NCI-H748 treated with DMSO at 0.1 percent for 48 hours (cell line): ENCODE data around the gene CD200R1L.

Experiments
- DNase-seq: peaks from one replicate; lab custom pipeline; 2025; lab: John Stamatoyannopoulos, UW

CD200R1L gene

DNA sequence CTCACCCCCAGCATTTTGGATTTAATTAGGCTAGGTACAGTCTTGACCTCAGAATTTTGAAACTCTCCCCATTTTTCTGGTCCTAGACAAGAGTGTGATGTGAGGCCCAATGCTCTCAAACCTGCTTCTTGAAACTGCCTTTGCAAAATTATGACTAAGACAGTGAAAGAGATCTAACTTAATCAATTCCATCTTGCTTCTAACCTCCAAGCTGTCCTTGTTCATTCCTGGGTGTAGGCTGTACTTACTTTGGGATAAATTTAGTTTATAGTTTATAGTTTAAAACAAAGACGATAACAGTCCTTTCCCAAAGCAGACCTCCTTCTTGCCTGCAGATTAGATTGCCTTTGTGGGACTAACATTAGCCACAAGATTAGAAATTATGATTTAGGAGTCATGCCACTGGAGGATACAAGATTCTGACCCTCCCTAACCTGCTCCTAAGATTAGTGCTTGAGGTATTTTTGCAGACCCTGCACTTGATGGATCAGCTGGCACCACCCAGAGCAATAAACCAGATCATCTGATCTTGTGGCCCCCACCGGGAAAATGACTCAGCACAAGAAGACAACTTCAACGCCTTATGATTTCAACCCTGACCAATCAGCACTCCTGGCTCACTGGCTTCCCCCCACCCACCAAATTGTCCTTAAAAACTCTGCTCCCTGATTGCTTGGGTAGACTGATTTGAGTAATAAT lies 59.6 kb downstream of the CD200R1L start:
- no peak for DNase-seq

DNA sequence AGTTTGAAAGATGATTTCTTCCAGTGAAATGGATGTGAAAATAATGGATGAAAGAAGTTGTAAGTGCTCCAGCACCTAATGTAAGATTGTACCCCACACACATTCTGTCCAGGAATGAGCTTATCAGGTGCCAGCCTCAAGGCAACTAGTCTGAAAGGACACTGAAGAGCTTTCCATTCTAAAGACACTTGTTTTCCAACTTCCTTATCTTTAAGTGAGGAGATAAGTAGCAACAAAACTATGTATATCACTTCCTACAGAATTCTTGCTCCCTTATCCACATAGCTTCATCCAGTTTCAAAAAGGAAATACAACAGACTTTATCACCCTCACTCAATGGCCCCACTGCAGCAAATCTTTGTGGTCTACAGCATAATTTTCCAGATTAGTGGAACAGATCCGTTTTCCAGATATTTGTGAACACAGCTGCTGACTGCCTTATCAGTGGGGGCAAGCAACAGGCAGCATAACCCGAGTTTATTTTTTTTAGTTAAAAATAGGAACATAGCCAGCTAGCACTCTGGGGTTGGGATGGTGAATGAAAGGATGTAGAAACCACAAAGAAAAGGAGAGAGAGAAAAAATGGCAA lies 60.6 kb downstream of the CD200R1L start:
- no peak for DNase-seq

DNA sequence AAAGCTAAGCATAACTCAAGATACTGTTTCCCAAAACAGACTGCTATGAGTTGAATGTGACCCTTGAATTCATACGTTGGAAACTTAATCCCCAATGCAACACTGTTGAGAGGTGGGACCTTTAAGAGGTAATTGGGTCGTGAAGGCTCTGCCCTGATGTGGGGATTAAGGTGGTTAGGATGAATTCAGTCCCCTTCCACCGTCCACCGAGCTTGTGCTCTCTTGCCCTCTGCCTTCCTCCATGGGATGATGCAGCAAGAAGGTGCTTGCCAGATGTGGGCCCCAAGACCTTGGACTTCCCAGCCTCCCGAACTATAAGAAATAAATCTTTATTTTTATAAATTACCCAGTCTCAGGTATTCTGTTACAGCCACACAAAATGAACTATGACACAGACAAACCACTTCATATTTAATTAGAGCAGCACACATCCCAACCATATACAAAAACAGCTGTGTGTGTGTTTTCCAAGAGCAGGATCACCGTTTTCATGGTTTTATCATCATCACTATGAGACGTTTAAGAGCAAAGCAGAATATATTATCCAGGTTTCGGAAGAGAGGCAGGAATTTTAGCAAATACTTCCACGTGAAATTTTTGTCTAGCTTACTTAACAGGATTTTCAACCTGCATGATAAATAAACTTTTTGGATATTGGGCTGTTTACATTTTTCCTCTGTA lies 61.2 kb downstream of the CD200R1L start:
- DNase-seq: no peak

DNA sequence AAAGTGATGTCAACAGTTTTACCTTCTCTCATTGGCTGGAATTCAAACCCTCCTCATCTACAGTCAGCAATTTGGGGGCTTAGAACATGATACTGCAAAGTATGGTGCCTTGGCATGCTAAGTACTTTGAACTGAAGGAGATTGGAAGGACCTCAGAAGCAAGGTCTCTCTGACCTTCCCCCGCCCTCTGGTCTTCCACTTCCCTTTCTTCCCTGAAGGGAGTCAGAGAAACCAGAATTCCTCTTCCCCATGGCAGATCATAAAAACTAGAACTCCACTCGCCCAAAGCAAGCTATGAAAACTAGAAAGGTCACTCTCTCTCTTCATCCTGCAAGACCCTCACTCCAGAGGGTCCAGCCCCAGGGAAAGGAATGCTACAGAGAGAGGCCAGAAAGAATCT lies 64.2 kb downstream of the CD200R1L start:
- DNase-seq: no peak

DNA sequence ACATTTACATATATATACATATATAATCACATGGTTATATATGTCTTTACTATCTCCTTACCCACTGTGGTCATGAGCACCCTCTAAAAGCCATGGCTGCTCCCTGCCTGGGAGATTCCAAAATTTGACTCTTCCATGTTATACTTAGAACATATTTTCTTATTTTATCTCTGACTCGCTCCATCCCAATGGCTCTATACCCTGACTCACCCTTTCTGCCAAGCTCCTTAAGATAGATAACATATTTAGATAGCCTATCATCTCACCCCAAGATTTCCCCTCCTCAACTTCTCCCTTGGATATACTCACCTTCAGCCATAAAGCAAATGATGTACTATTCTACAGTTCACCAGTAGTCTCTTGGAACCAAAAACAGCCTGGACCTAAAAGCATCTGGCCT lies 65.1 kb downstream of the CD200R1L start:
- no peak for DNase-seq

DNA sequence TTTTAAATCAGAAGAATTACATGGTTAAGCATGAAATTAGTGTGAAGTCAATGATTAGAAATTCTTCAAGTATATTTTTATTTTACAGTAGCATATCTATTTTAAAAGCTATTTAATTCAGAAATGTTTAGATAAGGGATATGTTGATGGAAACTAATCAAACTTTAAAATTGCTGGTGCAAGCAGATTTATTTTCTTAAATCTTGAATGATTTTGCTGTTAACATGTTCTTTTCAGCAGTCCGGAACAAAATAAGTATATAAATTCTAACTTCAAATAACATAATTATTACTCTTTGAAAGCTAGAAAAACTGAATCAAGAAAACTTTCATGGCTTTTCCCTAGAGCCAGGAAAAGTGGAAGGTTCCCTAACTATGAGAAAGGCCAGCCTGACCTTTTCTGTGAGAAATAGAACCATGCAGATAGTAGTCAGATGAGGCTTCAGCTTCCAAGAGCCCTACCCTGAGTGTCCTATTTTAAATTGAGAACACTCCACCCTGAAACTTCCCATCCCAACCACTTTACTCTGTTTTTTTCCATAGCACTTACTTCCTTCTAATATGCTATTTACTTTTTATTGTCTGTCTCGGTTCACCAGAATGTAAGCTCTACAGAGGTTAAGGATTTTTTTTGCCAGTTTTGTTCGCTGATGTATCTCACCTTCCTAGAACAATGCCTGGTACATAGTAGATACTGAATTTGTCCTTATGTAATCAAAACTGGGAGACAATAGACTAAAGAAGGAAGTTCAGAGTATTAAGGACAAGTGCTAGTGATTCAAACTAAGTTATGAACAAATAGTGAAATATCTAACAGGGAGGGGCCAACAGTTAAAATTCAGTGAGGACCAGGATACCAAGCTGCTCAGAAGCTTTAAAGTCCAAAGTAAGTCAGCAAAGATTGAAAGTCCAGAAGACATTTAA lies 66.8 kb downstream of the CD200R1L start:
- DNase-seq: no peak

DNA sequence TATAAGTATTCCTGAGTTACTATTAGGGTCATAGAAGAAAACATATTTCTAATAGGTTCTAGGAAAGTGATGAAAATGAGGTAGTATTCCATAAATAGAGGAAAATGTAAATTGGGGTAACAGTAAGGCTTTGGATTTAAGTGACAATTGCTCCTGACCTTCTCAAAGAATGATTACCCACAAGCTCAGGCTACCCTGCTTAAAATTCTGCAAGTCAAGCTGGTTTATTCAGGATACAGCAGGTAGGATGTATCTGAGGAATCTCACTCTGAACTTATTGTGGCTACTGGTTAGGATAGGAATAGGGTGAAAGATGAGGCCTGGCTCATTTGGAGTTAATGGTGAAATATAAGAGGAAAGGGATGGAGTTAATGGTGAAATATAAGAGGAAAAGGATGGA lies 67.7 kb downstream of the CD200R1L start:
- DNase-seq: no peak

DNA sequence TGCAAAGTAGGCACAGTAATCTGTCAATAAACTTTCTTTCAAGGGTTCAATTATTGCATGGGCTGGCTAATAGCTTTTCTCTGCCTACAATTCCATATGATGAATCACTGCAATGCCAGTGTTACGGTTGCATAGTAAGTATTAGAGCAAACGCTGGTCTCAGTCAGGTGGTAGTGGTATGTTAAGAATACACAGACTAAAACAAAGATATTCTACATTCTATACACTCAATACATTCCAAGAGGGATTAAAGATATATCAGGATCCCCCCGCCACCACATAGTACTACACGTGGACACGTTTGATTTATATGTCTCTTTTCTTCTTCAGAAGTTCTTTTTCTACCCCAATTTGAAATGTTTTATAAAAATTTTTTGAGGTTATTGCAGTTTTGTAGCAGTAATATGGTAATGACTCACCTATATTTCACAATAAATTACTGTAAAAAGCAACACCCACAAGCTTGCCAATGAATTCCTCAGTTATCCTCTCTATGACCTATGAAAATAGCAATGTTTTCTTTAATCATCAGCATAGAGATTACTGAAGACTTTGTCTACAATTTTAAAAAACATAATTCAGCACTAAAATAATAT lies 68.2 kb downstream of the CD200R1L start:
- DNase-seq: no peak

DNA sequence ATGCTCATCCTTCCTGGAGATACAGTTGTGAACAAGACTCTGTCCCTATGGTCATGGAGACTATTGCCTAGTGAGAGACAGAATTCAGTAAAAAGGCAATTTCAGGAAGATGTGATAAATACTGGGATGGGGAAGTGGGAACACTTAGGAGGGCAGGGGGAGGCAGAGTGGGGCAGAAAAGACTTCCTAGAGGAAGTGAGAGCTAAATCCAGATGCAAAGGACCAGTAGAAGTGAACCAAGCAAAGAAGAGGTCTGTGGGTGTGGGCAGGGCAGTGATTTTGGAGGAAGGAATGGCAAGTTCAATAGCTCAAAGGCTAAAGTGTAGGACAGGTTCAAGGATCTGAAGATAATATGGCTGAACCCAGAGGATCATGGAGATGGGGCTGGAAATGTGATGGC lies 68.9 kb downstream of the CD200R1L start:
- no peak for DNase-seq

DNA sequence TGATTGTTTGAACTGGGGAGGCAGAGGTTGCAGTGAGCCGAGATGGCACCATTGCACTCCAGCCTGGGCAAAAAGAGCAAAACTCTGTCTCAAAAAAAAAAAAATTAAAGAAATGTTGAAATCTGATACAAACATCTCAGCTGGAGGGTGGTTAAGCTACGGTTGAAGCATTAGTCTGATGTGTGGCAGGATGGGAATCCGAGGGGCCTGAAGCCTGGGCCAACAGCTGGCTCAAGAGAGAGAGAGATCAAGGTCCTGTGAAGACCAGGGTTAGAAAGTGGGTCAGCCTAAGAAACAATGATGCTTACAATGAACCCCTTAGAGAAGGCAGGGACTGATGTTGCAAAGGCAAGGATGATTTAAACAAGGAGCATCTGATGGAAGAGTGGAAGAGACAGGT lies 69.8 kb downstream of the CD200R1L start:
- no peak for DNase-seq

DNA sequence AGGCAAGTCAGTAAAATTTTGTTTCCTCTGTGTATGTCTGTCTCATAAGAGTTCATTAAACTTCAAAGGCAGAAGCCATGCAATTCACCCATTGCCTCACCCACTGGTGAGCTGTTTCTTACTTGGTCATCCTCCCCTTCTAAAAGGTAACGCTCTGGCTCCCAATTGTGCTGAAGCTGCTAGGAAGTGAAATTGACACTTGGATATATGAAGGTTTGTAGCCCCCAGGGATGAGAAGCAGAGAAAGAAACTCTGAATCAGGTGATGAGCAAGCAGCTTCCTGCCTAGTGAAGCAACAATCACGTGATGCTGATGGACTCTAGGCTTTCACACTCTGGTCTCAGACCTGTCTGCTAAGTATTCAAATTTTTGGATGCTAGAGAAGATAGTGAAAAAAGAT lies 70.7 kb downstream of the CD200R1L start:
- DNase-seq: no peak

DNA sequence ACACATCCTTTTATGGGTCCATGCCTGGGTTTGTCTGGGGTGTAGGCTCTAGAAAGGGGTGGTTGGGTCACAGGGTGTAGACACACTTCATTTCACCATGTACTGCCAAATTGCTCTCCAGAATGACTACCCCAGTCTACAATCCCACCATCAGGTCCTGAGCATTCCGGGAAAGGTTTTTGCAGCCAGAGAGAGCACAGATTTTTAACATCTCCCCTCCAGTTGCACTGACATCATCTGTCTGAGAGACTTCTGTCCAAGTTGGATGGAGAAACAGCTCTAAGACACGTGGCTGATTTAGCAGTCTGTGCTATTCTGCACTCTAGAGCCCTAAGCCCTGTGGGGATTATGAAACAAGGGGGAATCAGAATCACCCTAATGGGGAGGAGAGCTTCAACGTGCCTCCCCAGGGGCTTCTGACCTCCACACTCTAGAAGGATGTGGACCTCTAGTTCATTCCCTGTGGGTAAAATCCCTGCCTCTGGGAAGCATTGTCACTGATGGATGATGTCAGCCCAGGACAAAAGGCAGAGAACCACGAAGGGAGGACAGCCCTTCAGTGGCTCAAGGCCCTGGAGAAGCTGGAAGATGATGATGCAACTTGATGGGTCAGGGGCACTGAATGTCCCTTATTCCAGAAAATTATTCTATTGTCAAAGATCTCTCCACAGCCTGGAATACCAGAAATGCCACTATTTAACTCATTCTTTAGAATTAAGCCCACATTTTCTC lies 71.5 kb downstream of the CD200R1L start:
- DNase-seq: no peak

DNA sequence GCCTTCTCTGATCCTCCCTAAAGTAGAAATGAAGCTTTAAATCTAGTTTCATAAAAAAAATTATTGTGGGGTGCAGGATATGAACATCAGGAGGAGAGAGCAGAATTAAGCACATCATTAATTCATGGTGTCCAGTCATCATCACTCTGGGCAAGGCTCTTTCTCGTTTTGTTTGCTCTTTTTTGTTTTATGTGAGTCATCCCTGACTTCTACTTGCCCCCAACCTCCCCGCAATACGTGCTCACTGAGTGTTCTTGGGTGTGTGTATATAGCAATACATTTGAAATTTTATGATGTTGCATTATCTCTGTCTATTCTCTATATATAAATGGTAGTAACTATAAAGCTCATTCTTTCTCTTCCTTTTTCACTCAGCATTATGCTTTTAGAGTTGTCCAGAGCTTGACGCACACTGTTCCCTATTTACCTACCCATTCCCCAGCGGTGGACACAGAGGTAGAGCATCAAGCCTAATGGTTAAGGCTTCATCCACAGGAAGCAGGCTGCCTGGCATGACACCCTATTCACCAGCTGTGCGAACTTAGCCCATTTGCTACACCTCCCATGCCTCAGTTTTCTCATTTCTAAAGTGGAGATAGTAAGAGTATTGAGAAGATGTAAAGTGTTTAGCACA lies 72.3 kb downstream of the CD200R1L start:
- peak; percentile 32 for DNase-seq

DNA sequence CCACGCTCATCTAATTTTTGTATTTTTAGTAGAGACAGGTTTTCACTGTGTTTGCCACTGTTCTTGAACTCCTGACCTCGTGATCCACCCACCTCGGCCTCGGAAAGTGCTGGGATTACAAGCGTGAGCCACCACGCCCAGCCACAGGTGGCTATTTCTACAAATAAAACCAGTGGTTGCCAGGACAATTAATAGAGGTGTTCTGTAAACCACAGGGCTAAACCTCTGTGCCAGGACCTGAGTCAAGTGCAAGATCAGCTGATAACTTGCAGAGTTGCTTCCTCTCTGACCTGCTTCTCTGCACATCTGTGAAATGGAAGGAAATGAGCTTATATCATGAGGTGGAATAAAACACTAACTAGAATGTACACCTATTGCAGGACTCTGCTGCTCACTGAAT lies 72.8 kb downstream of the CD200R1L start:
- peak; percentile 32 for DNase-seq

DNA sequence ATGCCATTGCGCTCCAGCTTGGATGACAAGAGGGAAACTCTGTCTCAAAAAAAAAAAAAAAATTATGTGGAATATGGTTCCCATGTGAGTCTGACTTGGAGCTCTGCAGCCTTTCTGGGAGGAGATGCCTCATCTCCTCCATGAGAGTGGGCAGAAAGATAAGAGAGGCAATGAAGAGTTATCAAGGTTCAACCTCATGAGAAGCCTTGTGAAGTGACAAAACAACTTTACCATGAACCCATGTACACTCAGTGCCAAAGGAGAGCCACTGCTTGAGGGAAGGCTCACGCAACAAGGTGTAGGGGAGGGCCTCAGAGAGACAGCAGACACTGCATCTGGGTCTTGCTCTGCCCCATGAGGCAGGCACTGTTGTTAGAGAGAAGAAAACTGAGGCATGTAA lies 75.7 kb downstream of the CD200R1L start:
- DNase-seq: no peak

DNA sequence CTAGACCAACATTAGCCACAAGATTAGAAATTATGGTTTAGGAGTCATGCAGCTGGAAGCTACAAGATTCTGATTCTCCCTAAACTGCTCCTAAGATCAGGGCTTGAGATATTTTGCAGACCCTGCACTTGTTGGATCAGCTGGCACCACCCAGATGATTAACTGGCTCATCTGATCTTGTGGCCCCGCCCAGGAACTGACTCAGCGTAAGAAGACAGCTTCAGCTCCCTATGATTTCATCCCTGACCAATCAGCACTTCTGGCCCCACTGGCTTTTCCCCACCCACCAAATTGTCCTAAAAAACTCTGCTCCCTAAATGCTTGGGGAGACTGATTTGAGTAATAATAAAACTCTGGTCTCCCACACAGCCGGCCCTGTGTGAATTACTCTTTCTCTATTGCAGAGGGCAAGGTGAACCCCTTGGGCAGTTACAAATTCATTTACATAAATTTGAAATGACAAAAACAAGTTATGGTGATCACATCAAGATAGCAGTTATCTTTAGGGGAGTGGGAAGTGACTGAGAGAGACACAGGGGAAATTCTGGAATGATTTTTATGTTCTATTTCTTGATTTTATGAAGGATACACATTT lies 76.5 kb downstream of the CD200R1L start:
- DNase-seq: no peak

DNA sequence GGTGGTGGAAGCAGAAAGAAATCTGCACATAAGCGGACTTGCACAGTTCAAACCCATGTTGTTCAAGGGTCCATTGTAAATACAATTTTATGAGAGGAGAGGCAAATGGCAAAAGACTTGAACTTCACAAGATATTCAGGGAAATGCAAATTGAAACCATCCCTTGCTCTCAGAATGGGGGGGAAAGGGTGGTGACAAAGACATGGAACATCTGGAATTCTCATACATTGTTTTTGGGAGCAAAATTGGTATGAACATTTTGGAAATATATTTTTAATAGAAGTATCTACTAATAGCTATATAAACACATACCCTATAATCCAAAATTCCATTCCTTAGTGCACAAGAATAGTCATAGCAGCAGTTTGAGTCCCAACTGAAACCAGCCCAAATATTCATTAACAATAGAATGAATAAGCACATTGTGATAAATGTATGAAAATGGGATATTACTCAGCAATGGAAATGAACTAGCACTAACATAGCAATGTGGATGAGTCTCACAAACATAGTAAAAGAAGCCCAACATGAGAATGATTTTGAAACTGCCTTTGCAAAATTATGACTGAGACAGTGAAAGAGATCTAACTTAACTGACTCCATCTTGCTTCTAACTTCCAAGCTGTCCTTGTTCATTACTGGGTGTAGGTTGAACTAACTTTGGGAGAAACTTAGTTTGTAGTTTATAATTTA lies 77.2 kb downstream of the CD200R1L start:
- DNase-seq: no peak

DNA sequence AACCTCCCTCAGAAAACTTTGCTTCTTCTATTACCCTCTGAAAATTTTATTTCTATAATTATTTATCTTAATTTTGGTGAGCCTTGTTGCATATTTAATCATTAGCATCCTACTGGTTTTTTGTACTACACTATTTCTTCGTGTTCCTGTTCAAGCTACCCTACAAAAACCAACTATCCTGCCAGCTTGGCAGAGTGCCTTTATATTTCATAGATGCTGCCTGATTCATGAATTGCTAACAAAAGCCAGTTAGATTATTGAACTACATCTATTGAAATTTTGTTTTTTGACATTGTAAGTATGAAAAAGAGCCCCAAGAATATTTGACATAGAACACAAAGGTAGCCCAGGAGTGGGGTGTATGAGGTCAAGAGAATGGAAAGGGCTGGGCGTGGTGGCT lies 78.9 kb downstream of the CD200R1L start:
- DNase-seq: no peak

DNA sequence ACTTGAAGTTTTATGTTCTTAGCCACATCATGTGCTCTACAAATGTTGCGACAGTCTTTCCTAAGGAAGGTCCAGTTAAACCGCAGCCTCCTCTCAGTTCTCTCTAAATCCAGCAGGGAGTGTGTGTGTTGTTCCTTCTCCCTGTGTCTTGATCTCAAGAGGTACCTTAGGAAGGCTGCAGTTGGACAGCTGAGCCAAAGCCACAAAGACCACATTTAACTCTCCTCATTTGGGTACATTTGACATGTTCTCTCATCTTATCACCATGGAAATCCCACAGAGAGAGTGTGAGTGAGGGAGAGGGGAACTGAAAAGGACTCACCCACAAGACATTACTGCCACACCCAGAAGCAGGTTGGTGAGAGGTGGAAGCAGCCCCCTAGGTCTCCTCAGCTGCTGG lies 79.5 kb downstream of the CD200R1L start:
- no peak for DNase-seq
